Forelimb muscle (tissue), 1 donor: ENCODE results near the gene JCHAIN. TPM values are rescaled to one million over a fixed set of nuclear protein-coding genes. Genes with fewer than 3 reads are reported as not detected.
"Not testable (repeated sequence)": the region's sequence is repeated elsewhere in the genome, so short reads cannot be mapped to it uniquely, and the experiment has no call there.

Source experiments
- DNase-seq: peaks from one replicate; pipeline ENCODE4 v3.0.0-alpha.2; 2013; ENCODE audit warnings: low read depth
- polyA plus RNA-seq: library from polyadenylated mRNA; unstranded; fragments of 120-200 nt; gene quantifications from one replicate; pipeline ENCODE4 v1.2.1, GENCODE V29; 2013; ENCODE audit not compliant: insufficient read length

JCHAIN gene
- 1.5 TPM for polyA plus RNA-seq

GRCh38 chr4:70666369-70666768 lies at the start of gene JCHAIN:
Gene JCHAIN (minus strand): TSS chr4:70666508. CDS start chr4:70666490, 18 bp downstream.
- no peak for DNase-seq

- no peak for DNase-seq
Observed at GRCh38 chr4:70715097-70715496, 48.8 kb upstream of the JCHAIN start.

GRCh38 chr4:70714079-70714887 lies 48.0 kb upstream of the JCHAIN start:
- no peak for DNase-seq

GRCh38 chr4:70713453-70714078 lies 47.3 kb upstream of the JCHAIN start:
- no peak for DNase-seq

GRCh38 chr4:70712604-70713452 lies 46.5 kb upstream of the JCHAIN start:
- DNase-seq, result no peak

GRCh38 chr4:70712150-70712549 lies 45.8 kb upstream of the JCHAIN start:
- DNase-seq, result no peak

- no peak for DNase-seq
Observed at GRCh38 chr4:70711599-70711998, 45.3 kb upstream of the JCHAIN start.

- DNase-seq, result no peak
Observed at GRCh38 chr4:70709611-70710205, 43.4 kb upstream of the JCHAIN start.

GRCh38 chr4:70706516-70706915 lies 40.2 kb upstream of the JCHAIN start:
- DNase-seq, result no peak

GRCh38 chr4:70706044-70706461 lies 39.7 kb upstream of the JCHAIN start:
- no peak for DNase-seq

GRCh38 chr4:70705183-70706043 lies 39.1 kb upstream of the JCHAIN start:
- no peak for DNase-seq

GRCh38 chr4:70704931-70705182 lies 38.5 kb upstream of the JCHAIN start:
- DNase-seq, result no peak

GRCh38 chr4:70704215-70704930 lies 38.1 kb upstream of the JCHAIN start:
- DNase-seq, result no peak

- DNase-seq, result no peak
Observed at GRCh38 chr4:70703619-70704214, 37.4 kb upstream of the JCHAIN start.

GRCh38 chr4:70702592-70702991 lies 36.3 kb upstream of the JCHAIN start:
- DNase-seq, result not testable (repeated sequence)

- DNase-seq, result no peak
Observed at GRCh38 chr4:70701271-70701670, 35.0 kb upstream of the JCHAIN start.

GRCh38 chr4:70700712-70701111 lies 34.4 kb upstream of the JCHAIN start:
- DNase-seq, result no peak

- DNase-seq, result not testable (repeated sequence)
Observed at GRCh38 chr4:70698435-70698834, 32.1 kb upstream of the JCHAIN start.

- not testable (repeated sequence) for DNase-seq
Observed at GRCh38 chr4:70694633-70695032, 28.3 kb upstream of the JCHAIN start.

GRCh38 chr4:70691661-70692060 lies 25.4 kb upstream of the JCHAIN start:
- no peak for DNase-seq
